ENCODE data around the gene GRIN3B.
A peak's percentile ranks its signal among the peaks of the same experiment; 100 is the strongest.

The GRIN3B gene

DNA sequence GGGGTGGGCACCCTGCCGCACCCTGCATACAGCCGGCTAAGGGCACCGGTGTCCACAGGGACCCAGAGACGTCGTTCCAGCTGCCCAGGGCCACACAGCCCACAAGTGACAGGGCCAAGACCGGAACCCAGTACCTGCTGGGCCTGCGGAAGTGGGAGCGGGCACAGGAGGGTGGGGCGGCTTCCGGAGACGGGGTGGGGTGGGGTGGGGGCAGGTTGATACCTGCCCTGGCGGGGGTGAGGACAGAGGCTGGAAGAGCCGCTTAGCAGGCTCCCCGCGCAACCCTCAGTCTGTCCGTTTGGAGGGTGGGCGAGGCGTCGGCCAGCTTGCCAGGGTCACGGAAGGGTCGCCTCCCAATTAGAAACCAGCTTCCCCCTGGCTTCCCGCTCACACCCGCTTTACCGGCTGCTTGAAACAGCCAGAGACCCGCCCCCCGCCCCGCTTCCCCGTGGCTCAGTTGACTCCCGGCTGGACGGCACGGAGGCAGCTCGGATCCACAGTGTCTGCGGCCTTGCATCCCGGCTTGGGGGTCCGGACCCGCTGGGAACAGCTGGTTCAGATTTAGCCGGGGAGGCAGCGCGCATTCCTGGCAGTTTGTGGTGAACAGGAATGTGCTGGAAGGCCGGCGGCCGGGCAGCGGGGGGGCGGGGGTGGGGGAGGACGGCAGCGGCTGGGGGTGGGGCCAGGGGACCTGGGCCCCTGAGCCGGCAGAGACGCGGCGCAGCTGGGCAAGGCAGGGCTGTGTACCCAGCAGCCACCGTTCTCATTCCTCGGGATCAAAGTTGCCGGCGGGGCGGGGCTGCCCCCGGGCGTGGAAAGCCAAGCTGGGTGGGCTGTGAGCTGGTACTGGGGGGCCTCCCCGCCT, 28.1 kb downstream of the GRIN3B start:
- peaks cover 5% of the 10 kb centered on the region; the same call in 1 of the 2 replicates for H3K4me1 ChIP-seq (ENCODE audit: control insufficient read depth, insufficient read depth, low read length)
- H3K9me3 ChIP-seq (ENCODE audit: control insufficient read depth, insufficient read depth, low read depth, low read length) = no peaks in the 10 kb centered on the region
- ChIA-PET CTCF (interaction anchor here (0.6 to 1.4 kb wide), 4 partner anchors 11 to 305 kb away, joined by 3 read pairs; partner anchors contain the start of gene ABCA7), POLR2A (interaction anchor here (0.6 to 6.2 kb wide), 9 partner anchors 11 to 241 kb away, joined by 3 to 60 read pairs (median 5); partner anchors contain the start of genes ABCA7, CIRBP and GPX4)
- peak overlapping the region; percentile 42 for H3K4me3 ChIP-seq (ENCODE audit: low read depth, low read length)
- peaks cover 0 to 8% of the 10 kb centered on the region in 2 experiments; a peak in 1 of 3 replicates for H3K36me3 ChIP-seq (ENCODE audit: control insufficient read depth in 2 of 2, insufficient read depth in 1 of 2, low read length in 2 of 2)
- peak overlapping the region; percentile 22; the same call in 1 of the 2 replicates for H3K27ac ChIP-seq (ENCODE audit: extremely low read depth, low read depth, low read length)
- TF ChIP-seq ZNF843 (tag by site-specific recombination; IDR thresholded peaks at IDR 0.05) (no peak), ZNF37A (tag by site-specific recombination; IDR thresholded peaks at IDR 0.05) (no peak), ZNF548 (tag by site-specific recombination; IDR thresholded peaks at IDR 0.05) (no peak), ZNF16 (tag by site-specific recombination; IDR thresholded peaks at IDR 0.05; ENCODE audit: low read depth) (no peak), ZNF785 (tag by site-specific recombination; IDR thresholded peaks at IDR 0.05) (no peak), ZNF747 (tag by site-specific recombination; IDR thresholded peaks at IDR 0.05) (no peak), IKZF3 (tag by site-specific recombination; IDR thresholded peaks at IDR 0.05) (peak; percentile 83), ZNF776 (tag by site-specific recombination; IDR thresholded peaks at IDR 0.05; ENCODE audit: borderline replicate concordance) (no peak), HOXA7 (CRISPR knock-in tag; IDR thresholded peaks at IDR 0.05; ENCODE audit: borderline replicate concordance) (no peak), ZBTB48 (tag by site-specific recombination; IDR thresholded peaks at IDR 0.05) (0 out of 2 replicates have a peak, but pooled peaks have one; percentile 41), BCL11B (tag by site-specific recombination; IDR thresholded peaks at IDR 0.05; ENCODE audit: low read depth) (0 out of 2 replicates have a peak, but pooled peaks have one; percentile 24), ZNF658 (tag by site-specific recombination; IDR thresholded peaks at IDR 0.05) (no peak), ZNF302 (tag by site-specific recombination; IDR thresholded peaks at IDR 0.05; ENCODE audit: low read depth) (no peak), ZNF792 (tag by site-specific recombination; IDR thresholded peaks at IDR 0.05) (no peak), ZNF311 (tag by site-specific recombination; IDR thresholded peaks at IDR 0.05; ENCODE audit: borderline replicate concordance) (no peak), ZNF596 (tag by site-specific recombination; IDR thresholded peaks at IDR 0.05) (no peak), ZNF48 (tag by site-specific recombination; IDR thresholded peaks at IDR 0.05) (no peak), ZNF670 (tag by site-specific recombination; IDR thresholded peaks at IDR 0.05; ENCODE audit: low read depth) (no peak), ZNF274 (IDR thresholded peaks at IDR 0.05; ENCODE audit: low read length) (no peak), ZNF274 (tag by site-specific recombination; IDR thresholded peaks at IDR 0.05; ENCODE audit: borderline replicate concordance) (no peak), ZSCAN16 (tag by site-specific recombination; IDR thresholded peaks at IDR 0.05) (no peak), ZNF510 (tag by site-specific recombination; IDR thresholded peaks at IDR 0.05; ENCODE audit: insufficient replicate concordance) (no peak), EGR2 (tag by site-specific recombination; IDR thresholded peaks at IDR 0.05; ENCODE audit: low read depth) (no peak), ZNF561 (tag by site-specific recombination; IDR thresholded peaks at IDR 0.05; ENCODE audit: borderline replicate concordance) (0 out of 2 replicates have a peak, but pooled peaks have one; percentile 53), ZNF184 (tag by site-specific recombination; IDR thresholded peaks at IDR 0.05) (no peak), OVOL3 (tag by site-specific recombination; IDR thresholded peaks at IDR 0.05) (no peak)
- TF ChIP-seq, protein P1, sequence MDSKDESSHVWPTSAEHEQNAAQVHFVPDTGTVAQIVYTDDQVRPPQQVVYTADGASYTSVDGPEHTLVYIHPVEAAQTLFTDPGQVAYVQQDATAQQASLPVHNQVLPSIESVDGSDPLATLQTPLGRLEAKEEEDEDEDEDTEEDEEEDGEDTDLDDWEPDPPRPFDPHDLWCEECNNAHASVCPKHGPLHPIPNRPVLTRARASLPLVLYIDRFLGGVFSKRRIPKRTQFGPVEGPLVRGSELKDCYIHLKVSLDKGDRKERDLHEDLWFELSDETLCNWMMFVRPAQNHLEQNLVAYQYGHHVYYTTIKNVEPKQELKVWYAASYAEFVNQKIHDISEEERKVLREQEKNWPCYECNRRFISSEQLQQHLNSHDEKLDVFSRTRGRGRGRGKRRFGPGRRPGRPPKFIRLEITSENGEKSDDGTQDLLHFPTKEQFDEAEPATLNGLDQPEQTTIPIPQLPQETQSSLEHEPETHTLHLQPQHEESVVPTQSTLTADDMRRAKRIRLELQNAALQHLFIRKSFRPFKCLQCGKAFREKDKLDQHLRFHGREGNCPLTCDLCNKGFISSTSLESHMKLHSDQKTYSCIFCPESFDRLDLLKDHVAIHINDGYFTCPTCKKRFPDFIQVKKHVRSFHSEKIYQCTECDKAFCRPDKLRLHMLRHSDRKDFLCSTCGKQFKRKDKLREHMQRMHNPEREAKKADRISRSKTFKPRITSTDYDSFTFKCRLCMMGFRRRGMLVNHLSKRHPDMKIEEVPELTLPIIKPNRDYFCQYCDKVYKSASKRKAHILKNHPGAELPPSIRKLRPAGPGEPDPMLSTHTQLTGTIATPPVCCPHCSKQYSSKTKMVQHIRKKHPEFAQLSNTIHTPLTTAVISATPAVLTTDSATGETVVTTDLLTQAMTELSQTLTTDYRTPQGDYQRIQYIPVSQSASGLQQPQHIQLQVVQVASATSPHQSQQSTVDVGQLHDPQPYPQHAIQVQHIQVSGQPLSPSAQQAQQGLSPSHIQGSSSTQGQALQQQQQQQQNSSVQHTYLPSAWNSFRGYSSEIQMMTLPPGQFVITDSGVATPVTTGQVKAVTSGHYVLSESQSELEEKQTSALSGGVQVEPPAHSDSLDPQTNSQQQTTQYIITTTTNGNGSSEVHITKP (tag by site-specific recombination; IDR thresholded peaks at IDR 0.05) = peak; percentile 72
- TF ChIP-seq, protein P2, sequence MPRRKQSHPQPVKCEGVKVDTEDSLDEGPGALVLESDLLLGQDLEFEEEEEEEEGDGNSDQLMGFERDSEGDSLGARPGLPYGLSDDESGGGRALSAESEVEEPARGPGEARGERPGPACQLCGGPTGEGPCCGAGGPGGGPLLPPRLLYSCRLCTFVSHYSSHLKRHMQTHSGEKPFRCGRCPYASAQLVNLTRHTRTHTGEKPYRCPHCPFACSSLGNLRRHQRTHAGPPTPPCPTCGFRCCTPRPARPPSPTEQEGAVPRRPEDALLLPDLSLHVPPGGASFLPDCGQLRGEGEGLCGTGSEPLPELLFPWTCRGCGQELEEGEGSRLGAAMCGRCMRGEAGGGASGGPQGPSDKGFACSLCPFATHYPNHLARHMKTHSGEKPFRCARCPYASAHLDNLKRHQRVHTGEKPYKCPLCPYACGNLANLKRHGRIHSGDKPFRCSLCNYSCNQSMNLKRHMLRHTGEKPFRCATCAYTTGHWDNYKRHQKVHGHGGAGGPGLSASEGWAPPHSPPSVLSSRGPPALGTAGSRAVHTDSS (tag by site-specific recombination; IDR thresholded peaks at IDR 0.05) = no peak
- TF ChIP-seq, protein P3, sequence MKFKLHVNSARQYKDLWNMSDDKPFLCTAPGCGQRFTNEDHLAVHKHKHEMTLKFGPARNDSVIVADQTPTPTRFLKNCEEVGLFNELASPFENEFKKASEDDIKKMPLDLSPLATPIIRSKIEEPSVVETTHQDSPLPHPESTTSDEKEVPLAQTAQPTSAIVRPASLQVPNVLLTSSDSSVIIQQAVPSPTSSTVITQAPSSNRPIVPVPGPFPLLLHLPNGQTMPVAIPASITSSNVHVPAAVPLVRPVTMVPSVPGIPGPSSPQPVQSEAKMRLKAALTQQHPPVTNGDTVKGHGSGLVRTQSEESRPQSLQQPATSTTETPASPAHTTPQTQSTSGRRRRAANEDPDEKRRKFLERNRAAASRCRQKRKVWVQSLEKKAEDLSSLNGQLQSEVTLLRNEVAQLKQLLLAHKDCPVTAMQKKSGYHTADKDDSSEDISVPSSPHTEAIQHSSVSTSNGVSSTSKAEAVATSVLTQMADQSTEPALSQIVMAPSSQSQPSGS (tag by site-specific recombination; IDR thresholded peaks at IDR 0.05; ENCODE audit: low read depth) = no peak
